GM12875 (cell line): ENCODE data around the gene SPTBN1.
"Not testable (repeated sequence)": the region's sequence is repeated elsewhere in the genome, so short reads cannot be mapped to it uniquely, and the experiment has no call there.

ENCODE experiments used
- H3K4me3 ChIP-seq: one replicate; pipeline ENCODE4 v1.5.1; 2011; ENCODE audit warnings: low read depth, low read length, control low read depth
- CTCF ChIP-seq: IDR thresholded peaks from 2 replicates; pipeline ENCODE4 v1.5.1; 2011; ENCODE audit warnings: low read depth, mild to moderate bottlenecking, control low read depth, inconsistent platforms, low read length, moderate library complexity, borderline replicate concordance; ENCODE audit not compliant: insufficient read depth

SPTBN1 gene

DNA sequence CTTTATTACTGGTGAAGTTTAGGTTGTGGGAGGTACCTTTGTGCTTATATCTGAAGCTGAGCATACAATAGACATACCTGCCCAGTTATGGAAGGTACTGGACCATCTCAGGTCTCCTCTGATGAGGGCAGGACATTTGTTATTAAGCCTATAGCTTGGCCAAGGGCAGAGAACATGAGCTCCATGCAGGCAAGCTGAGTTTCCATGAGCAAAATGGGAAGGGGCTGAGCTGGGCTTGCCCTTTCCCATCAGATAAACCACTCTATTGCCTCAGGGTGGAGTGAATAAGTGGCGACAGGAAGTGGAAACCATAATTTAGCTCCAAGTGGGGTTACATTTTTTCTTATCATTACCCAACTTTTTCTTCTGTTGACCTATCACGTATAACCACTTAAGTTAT lies 227.5 kb downstream of the SPTBN1 start:
- no peak overlapping the region for H3K4me3 ChIP-seq
- TF ChIP-seq CTCF, result no peak

GRCh38 chr2:54685263-54685775 lies 229.2 kb downstream of the SPTBN1 start:
- TF ChIP-seq CTCF, result no peak

GRCh38 chr2:54687595-54688152 lies 231.5 kb downstream of the SPTBN1 start:
- TF ChIP-seq CTCF, result no peak

More at GRCh38 chr2:54685263-54685775, 229.2 kb downstream of the SPTBN1 start:
- H3K4me3 ChIP-seq, result no peak overlapping the region

DNA sequence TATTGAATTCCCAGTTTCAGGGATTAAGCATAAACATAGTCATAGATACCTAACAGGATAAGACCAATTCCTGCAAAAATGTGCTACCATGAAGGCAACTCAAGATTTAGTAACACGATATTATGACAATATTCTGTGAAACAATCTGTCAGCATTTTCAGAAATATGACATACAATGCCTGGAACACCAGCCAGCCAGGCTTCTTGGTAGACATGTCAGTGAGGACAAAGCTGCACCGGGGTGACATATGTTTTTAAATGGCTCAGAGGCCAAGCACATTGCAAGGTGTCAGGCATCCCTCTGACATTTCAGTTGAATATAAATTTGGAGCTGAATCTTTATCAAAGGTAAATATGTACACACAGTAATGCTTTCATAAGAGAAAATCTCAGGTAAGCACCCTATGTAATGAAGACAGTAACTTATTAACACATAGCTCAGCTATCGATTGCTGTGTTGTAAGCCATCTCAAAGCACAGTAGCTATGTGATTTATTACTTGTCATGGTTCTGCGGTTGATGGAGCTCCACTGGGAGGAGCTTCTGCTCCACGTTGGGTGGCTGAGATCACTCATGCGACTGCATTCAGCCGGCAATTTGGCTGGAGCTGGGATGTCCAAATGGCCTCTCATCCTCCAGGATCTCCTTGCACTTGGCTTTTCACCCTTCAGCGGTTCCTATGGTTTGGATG lies 235.5 kb downstream of the SPTBN1 start:
- no peak for TF ChIP-seq CTCF
- no peak overlapping the region for H3K4me3 ChIP-seq

More at GRCh38 chr2:54687595-54688152, 231.5 kb downstream of the SPTBN1 start:
- H3K4me3 ChIP-seq, result no peak overlapping the region

DNA sequence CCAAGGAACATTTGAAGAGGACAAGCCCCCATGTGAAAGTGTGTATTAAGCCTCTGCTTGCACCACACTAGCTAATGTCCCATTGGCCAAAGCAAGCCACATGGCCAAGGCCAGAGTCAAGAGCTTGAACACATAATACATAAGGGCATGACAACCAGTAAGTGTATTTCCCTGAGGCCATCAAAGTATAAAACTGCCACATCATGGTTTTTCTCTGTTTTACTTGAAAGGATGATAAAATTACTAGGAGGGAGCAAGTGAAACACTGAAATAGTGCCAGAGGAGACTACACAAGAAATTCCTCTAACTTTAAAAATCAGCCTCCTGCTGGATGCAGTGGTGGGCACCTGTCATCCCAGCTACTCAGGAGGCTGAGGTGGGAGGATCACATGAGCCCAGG lies 236.4 kb downstream of the SPTBN1 start:
- TF ChIP-seq CTCF, result no peak
- H3K4me3 ChIP-seq, result no peak overlapping the region

- H3K4me3 ChIP-seq, result no peak overlapping the region
- TF ChIP-seq CTCF, result no peak
These were observed 239.3 kb downstream of the SPTBN1 start for GRCh38 chr2:54695378-54695777.

DNA sequence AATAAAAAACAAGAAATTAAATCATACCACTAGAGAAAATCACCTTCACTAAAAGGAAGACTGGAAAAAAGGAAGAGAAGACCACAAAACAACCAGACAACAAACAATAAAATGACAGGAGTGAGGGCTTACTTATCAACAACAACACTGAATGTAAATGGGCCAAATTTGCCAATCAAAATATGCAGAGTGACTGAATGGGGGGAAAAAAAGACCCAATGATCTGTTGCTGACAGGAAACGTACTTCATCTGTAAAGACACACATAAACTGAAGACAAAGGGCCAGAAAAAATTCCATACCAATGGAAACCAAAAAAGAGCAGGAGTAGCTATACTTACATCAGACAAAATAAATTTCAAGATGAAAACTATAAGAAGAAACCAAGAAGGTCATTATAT lies 241.8 kb downstream of the SPTBN1 start:
- H3K4me3 ChIP-seq, result no peak overlapping the region
- no peak for TF ChIP-seq CTCF

- not testable (repeated sequence) for H3K4me3 ChIP-seq
These were observed 242.8 kb downstream of the SPTBN1 start for GRCh38 chr2:54698926-54699325.
